ENCODE results near the gene SSTR3.

Gene SSTR3

DNA sequence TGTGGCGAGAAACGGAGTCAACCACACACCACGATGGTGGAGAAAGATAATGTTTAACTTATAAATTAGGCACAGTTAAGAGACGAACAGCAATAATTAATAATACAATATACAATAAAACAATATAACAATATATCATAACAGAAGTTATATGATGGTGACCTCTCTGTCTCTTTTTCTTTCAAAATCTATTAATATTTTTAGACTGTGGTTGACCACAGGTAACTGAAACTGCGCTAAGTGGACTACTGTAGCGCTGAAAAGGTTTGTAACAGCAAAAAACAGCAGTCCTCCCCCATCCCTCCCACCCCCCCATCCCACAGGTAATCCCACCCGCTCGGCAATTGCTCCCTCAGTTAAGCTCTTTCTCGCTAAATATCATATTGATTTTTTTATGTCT lies 3.6 kb upstream of the SSTR3 start:
- no peak for TF ChIP-seq CTCF (IDR thresholded peaks at IDR 0.05; ENCODE audit: unreplicated experiment in 3 of 3)
- H3K4me3 Mint-ChIP-seq: no peak overlapping the region
- H3K4me1 Mint-ChIP-seq: peaks cover 46% of the 10 kb centered on the region
- no peak overlapping the region for H3K27ac Mint-ChIP-seq
- H3K36me3 Mint-ChIP-seq (ENCODE audit: low read depth): no peaks in the 10 kb centered on the region
- H3K27me3 Mint-ChIP-seq (ENCODE audit: low read depth): peaks cover 17% of the 10 kb centered on the region
- H3K9me3 Mint-ChIP-seq: no peaks in the 10 kb centered on the region

DNA sequence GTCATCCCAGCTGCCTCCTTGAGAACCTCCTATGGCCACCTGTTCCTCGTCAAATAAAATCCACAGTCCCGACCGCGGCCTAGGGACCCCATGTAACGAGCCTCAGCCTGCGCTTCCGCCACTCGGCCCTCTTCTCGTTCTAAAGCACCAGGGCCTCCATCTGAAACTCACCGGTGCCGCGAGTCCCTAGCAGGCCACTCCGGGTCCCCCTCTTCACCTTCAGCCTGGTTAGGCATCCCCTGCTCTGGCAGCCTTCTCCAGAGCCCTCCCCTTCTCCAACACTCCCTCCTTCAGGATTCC lies 2.4 kb upstream of the SSTR3 start:
- Mint-ChIP-seq H3K27ac (peak overlapping the region; percentile 23 to 59 (median 49)), H3K9me3 (no peaks in the 10 kb centered on the region), H3K4me1 (peaks cover 56% of the 10 kb centered on the region), H3K36me3 (ENCODE audit: low read depth) (no peaks in the 10 kb centered on the region), H3K4me3 (peak overlapping the region in 1 of 3 experiments; percentile 0), H3K27me3 (ENCODE audit: low read depth) (peaks cover 14% of the 10 kb centered on the region)
- no peak for TF ChIP-seq CTCF (IDR thresholded peaks at IDR 0.05; ENCODE audit: unreplicated experiment in 3 of 3)

DNA sequence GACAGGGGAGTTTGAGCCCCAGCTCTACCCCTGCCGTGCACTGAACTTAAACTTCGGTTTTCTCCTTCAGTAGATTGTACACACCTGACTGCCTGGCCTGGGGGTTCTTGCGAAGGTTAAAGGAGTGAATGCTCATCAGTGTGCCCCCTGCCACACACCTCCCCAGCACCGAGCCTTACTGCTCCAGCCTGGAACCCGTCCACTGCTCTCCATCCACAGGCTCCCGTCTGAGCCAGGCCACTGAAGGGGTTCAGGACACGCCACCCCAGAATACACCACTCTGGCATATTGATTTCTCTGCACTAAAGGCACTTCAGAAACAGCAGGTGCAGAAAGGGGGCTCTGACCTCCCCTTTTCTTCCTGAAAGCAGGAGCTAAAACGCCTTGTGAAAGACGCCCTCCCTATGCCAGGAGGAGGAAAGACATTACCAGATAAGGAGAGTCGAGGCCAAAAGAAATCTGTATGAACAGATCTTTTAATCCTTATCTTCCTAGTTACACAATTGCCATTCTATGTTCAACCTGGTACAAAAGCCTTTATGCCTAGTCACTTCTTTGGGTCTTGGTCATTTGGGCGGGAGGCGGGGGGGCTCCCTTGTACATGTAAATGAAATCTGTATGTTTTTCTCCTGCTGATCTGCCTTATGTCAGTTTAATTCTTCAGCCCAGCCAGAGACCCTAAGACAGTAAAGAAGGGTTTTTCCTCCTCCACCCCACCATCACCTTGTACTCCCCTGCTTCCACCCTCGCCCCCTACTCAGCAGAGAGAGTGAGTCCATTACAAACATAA lies 1.9 kb upstream of the SSTR3 start:
- Mint-ChIP-seq H3K27ac (peak overlapping the region; percentile 3 to 49 (median 23)), H3K4me1 (peaks cover 59% of the 10 kb centered on the region), H3K9me3 (no peaks in the 10 kb centered on the region), H3K27me3 (ENCODE audit: low read depth) (peaks cover 14% of the 10 kb centered on the region), H3K4me3 (peak overlapping the region in 1 of 3 experiments; percentile 0), H3K36me3 (ENCODE audit: low read depth) (no peaks in the 10 kb centered on the region)
- TF ChIP-seq CTCF (IDR thresholded peaks at IDR 0.05; ENCODE audit: unreplicated experiment in 3 of 3): no peak

DNA sequence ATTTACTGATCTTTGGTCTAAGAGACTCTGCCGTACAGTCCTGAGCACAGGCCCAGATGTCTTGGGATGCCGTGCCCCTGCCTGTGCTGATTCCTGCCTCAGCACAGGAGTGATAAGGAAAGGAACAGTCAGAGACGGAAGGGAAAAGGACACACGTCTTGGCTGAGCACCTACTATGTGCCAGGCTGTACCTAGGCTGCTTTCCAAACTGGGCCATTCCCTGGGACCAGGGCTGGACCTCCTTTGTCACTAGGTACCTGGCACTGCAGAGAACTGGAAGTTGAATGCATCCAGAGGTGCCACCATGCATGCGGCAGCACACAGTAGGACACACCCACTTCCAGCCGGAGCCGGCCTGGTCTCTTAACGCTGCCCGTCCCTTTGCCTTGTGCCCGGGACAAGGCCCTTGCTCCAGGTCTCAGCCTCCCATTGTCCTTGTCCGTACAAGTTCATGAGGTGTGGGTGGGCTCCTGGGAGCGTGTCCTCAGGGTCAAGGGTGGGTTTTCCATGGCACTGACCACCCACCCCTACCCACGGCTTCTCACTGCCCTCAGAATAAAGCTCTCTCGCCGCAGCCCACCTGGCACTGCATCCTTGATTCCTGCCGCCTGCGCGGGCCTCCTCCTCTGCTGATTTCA lies 1.1 kb upstream of the SSTR3 start:
- H3K27ac Mint-ChIP-seq: peak overlapping the region in 2 of 3 experiments; percentile 72 to 77
- no peaks in the 10 kb centered on the region for H3K36me3 Mint-ChIP-seq (ENCODE audit: low read depth)
- no peaks in the 10 kb centered on the region for H3K9me3 Mint-ChIP-seq
- TF ChIP-seq CTCF (IDR thresholded peaks at IDR 0.05; ENCODE audit: unreplicated experiment in 3 of 3): no peak
- H3K4me1 Mint-ChIP-seq: peaks cover 67% of the 10 kb centered on the region
- H3K27me3 Mint-ChIP-seq (ENCODE audit: low read depth): peaks cover 13% of the 10 kb centered on the region
- no peak overlapping the region for H3K4me3 Mint-ChIP-seq

DNA sequence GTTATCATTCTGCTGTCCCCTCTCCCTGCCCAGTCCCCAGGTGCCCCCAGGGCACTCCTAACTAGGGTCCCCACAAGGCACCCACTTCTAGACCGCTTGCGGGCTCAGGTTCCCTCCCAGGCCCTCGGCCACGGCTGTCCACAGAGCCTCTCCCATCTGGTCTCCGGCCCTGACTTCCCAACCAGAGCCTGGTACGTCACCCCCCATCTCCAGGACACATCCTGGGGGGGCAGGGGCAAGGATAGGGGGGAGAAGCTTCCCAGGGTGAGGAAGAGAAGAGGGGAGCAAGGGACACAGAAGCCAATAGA lies 457 bp downstream of the SSTR3 start:
- no peak for TF ChIP-seq CTCF (IDR thresholded peaks at IDR 0.05; ENCODE audit: unreplicated experiment in 3 of 3)
- H3K4me1 Mint-ChIP-seq: peaks cover 67% of the 10 kb centered on the region
- H3K4me3 Mint-ChIP-seq: peak overlapping the region in 2 of 3 experiments; percentile 12 to 53
- no peaks in the 10 kb centered on the region for H3K36me3 Mint-ChIP-seq (ENCODE audit: low read depth)
- peaks cover 13% of the 10 kb centered on the region for H3K27me3 Mint-ChIP-seq (ENCODE audit: low read depth)
- peak overlapping the region; percentile 62 to 77 (median 72) for H3K27ac Mint-ChIP-seq
- H3K9me3 Mint-ChIP-seq: no peaks in the 10 kb centered on the region

Measured in nephron (organoid).